Hematopoietic multipotent progenitor cell treated with erythropoietin and hydrocortisone succinate and interleukin-3 and kit ligand, for 15 days (in vitro differentiated cells): ENCODE results near the gene ITM2C.

ENCODE experiments used
- DNase-seq: peaks from one replicate; pipeline ENCODE4 v3.0.0-alpha.2; 2015; ENCODE audit warnings: low spot score

ITM2C gene

DNA sequence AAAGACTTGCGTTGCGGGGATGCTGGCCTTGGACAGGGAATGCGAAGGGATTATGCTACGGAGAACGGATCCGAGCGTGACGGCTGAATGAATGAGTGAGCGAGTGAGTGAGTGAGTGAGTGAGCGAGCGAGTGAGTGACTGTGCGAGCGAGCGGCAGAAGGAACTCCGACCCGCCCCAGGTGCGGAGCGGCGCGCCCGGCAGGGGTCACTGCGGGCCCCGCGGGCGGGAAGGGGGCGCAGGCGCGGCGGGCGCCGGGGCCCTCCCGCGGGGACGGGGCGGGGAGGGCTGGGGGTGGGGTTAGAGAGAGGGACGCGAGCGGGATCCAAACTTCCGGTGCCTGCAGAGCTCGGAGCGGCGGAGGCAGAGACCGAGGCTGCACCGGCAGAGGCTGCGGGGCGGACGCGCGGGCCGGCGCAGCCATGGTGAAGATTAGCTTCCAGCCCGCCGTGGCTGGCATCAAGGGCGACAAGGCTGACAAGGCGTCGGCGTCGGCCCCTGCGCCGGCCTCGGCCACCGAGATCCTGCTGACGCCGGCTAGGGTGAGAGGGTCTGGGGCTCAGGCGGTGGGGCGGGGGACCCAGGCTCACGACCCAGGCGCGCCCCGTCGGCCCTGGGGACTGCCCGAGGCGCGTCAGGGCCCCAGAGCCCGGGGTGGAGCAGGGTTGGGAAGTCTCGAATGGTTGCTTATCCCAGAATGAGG, at the start of gene ITM2C:
ITM2C (plus strand) TSS at position 338 of the 702 bp plus-strand sequence; CDS start at position 422, 84 bp downstream.
- no peak for DNase-seq

GRCh38 chr2:230815088-230815487, 49.7 kb upstream of the ITM2C start:
- DNase-seq: no peak

- no peak for DNase-seq
Observed at GRCh38 chr2:230816735-230817134, 48.0 kb upstream of the ITM2C start.

- no peak for DNase-seq
Observed at GRCh38 chr2:230819433-230819832, 45.3 kb upstream of the ITM2C start.

DNA sequence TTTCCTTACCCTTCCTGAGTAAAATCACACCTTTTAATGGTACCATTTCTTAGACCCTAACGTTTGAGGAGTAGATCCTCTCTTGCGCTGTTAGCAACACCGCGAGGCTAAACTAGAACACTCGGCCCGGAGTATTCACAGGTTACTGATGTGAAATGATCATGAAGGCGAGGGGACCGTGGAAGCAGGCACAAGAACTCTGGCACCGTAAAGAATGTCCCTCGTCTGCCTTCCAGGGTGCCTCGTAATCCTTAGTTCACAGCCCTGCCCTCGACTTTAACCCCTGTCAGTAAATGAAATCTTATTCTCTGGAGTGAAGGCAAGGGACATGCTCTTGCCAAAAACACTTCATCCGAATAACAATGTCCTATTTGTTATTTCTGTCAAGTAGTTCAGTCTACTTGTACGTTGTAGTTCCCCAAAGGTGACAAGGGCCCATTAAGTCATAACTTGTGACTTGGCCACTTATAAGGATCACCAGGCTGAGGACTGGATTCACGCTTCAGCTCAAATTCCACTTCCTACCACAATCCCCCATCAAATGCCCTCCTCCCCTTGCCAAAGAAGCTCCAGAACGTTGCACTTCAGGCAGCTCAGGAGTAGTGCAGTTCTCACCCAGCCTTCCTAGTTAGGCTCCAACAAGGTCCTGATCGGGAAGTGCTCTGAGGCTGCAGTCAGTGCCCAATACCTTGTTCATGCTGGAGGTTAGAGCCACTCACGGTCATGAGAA, 43.3 kb upstream of the ITM2C start:
- no peak for DNase-seq

DNA sequence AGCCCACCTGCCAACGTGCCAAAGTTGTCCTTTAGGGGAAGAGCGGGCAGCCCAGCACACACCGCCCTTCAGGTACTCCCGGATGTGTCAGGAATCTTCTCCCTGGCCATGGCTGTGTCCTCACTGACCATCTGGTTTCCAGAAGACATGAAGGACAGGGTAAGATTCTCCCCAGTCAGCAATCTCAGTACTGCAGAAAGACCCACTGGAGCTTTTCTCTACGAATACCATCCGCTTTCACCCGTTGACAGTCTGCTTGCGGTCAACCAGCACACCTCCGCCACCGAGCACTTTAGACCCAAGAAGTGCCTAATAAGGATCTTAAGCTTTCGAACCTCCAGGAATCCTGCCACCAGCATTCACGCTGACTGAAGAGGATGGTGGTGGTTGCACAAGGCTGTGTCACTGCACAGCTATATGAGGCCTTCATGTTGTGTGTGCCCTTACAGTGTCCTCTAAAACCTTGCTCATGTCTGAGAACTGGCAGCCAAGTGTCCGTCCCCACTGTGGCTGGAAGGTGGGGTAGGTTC, 42.7 kb upstream of the ITM2C start:
- DNase-seq: no peak

- DNase-seq: no peak
Observed at GRCh38 chr2:230823264-230823964, 41.3 kb upstream of the ITM2C start.

- DNase-seq: peak; percentile 75
Observed at GRCh38 chr2:230824406-230824978, 40.2 kb upstream of the ITM2C start.

- DNase-seq: no peak
Observed at GRCh38 chr2:230825354-230825753, 39.4 kb upstream of the ITM2C start.

DNA sequence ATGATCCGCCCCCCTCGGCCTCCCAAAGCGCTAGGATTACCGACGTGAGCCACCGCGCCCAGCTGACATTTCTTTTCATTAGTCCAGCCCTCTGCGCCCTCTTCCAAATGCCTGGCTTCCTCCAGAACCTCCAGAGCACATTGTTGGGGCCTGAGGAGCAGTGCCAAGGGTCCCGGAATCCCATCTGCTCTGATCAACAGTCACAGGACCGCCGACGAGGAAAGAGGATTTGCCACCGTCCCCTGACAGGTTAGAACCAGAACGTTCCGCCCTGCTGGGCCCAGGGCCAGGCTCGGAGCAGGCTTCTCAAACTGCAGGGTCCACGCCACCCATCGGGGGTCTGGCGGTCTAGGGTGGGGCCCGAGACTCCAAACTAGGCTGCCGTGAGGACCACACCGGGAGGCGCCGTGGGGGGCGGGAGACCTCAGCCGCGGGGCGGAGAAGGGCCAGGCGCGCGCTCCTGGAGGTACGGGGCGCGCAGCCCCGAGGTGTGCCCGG, 36.9 kb upstream of the ITM2C start:
- no peak for DNase-seq

- DNase-seq: no peak
Observed at GRCh38 chr2:230828272-230828961, 36.3 kb upstream of the ITM2C start.

DNA sequence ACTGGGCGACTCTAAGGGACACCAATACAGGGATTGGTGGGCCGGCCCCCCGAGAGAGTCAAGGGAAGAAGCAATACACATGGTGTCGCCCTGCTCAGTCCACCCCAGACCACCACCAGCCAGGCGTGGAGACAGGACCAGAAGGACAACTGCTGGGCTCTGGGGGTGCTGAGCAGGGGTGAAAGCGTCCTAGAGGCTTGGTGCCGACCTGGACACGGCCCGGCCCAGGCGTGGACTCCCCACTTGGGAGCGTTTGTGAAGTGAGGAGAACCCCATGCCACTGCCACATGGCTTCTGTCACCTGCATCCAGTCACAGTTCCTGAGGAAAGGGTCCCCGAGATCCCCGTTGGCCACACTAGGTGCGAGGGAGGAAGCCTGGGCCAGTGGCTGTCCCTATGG, 35.4 kb upstream of the ITM2C start:
- DNase-seq: no peak

- no peak for DNase-seq
Observed at GRCh38 chr2:230829959-230830358, 34.8 kb upstream of the ITM2C start.

DNA sequence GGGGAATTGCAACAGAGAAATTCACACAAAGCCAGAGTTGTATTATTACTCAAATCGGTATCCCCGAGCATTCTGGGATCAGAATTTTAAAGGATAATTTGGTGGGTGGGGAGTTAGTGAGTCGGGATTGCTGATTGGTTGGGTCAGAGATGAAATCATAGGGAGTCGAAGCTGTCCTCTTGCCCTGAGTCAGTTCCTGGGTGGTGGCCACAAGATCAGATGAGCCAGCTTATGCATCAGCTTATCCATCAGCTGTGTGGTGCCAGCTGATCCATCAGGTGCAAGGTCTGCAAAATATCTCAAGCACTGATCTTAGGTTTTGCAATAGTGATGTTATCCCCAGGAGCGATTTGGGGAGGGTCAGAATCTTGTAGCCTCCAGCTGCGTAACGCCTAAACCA, 34.3 kb upstream of the ITM2C start:
- DNase-seq: no peak

DNA sequence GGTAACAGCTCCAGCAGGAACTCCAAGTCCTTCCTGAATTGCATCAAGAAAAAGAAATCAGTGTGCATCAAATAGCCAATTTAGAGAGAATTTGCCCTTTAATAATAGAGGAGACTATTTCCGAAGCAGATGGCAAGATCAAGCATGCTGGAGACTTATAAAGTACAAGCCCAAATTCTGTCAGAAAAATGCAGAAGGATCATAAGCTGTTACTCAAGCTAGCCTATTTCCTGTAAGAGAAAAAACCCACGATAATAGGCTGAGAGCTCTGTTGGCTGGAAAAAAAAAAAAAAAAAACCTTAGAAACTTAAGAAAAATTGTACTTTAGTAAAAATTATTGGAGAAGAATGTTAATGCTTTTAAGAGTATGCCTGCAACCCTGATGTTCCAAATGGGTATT, 24.4 kb upstream of the ITM2C start:
- DNase-seq: no peak

- no peak for DNase-seq
Observed at GRCh38 chr2:230842473-230842872, 22.3 kb upstream of the ITM2C start.

- DNase-seq: no peak
Observed at GRCh38 chr2:230843132-230843531, 21.6 kb upstream of the ITM2C start.

GRCh38 chr2:230846360-230846759, 18.4 kb upstream of the ITM2C start:
- DNase-seq: no peak

- peak; percentile 63 for DNase-seq
Observed at GRCh38 chr2:230847883-230848388, 16.8 kb upstream of the ITM2C start.

- peak; percentile 66 for DNase-seq
Observed at GRCh38 chr2:230849633-230850357, 14.9 kb upstream of the ITM2C start.

- DNase-seq: no peak
Observed at GRCh38 chr2:230850358-230850658, 14.4 kb upstream of the ITM2C start.
